ENCODE measurements around the gene PKP4.
"Not testable (repeated sequence)": the region's sequence is repeated elsewhere in the genome, so short reads cannot be mapped to it uniquely, and the experiment has no call there.

The PKP4 gene

GRCh38 chr2:158692372-158693103 lies 235.8 kb downstream of the PKP4 start:
- Histone ChIP-seq H3K27ac (ENCODE audit: low read length) (no peak overlapping the region), H4K20me1 (ENCODE audit: insufficient read depth, low read length) (no peaks in the 10 kb centered on the region), H3K4me2 (ENCODE audit: insufficient read depth, low read length) (no peak overlapping the region), H3K9ac (ENCODE audit: low read depth, low read length) (no peak overlapping the region), H3K27me3 (ENCODE audit: insufficient read depth, low read length, poor library complexity) (no peaks in the 10 kb centered on the region), H3K79me2 (ENCODE audit: insufficient read depth, low read length) (no peaks in the 10 kb centered on the region), H3K9me3 (ENCODE audit: insufficient read depth, low read length, severe bottlenecking) (no peaks in the 10 kb centered on the region), H2AFZ (ENCODE audit: low read depth, low read length) (no peak overlapping the region), H3K4me1 (ENCODE audit: insufficient read depth, low read length) (no peaks in the 10 kb centered on the region), H3K4me3 (ENCODE audit: low read depth in 1 of 2, low read length in 2 of 2) (no peak overlapping the region), H3K36me3 (ENCODE audit: insufficient read depth, low read length) (no peaks in the 10 kb centered on the region)
- TF ChIP-seq CTCF (IDR thresholded peaks at IDR 0.05; ENCODE audit: borderline replicate concordance, extremely low read depth, low read length, poor library complexity, severe bottlenecking) (no peak), EZH2 (IDR thresholded peaks at IDR 0.05; ENCODE audit: borderline replicate concordance, low read depth, low read length, severe bottlenecking) (no peak)
- ATAC-seq (ENCODE audit: insufficient read depth, low read depth) (no peak), DNase-seq (no peak)

GRCh38 chr2:158693476-158693875 lies 236.7 kb downstream of the PKP4 start:
- no peak for TF ChIP-seq CTCF (IDR thresholded peaks at IDR 0.05; ENCODE audit: borderline replicate concordance, extremely low read depth, low read length, poor library complexity, severe bottlenecking)
- TF ChIP-seq EZH2 (IDR thresholded peaks at IDR 0.05; ENCODE audit: borderline replicate concordance, low read depth, low read length, severe bottlenecking), result no peak
- Histone ChIP-seq H3K9ac (ENCODE audit: low read depth, low read length) (no peak overlapping the region), H2AFZ (ENCODE audit: low read depth, low read length) (no peak overlapping the region), H3K27me3 (ENCODE audit: insufficient read depth, low read length, poor library complexity) (no peaks in the 10 kb centered on the region), H3K36me3 (ENCODE audit: insufficient read depth, low read length) (no peaks in the 10 kb centered on the region), H3K9me3 (ENCODE audit: insufficient read depth, low read length, severe bottlenecking) (no peaks in the 10 kb centered on the region), H3K4me2 (ENCODE audit: insufficient read depth, low read length) (no peak overlapping the region), H3K79me2 (ENCODE audit: insufficient read depth, low read length) (no peaks in the 10 kb centered on the region), H3K4me1 (ENCODE audit: insufficient read depth, low read length) (no peaks in the 10 kb centered on the region), H4K20me1 (ENCODE audit: insufficient read depth, low read length) (no peaks in the 10 kb centered on the region), H3K27ac (ENCODE audit: low read length) (no peak overlapping the region), H3K4me3 (ENCODE audit: low read depth in 1 of 2, low read length in 2 of 2) (no peak overlapping the region)
- no peak for DNase-seq
- ATAC-seq (ENCODE audit: insufficient read depth, low read depth), result no peak

- Histone ChIP-seq H3K27ac (ENCODE audit: low read length) (no peak overlapping the region), H3K27me3 (ENCODE audit: insufficient read depth, low read length, poor library complexity) (no peaks in the 10 kb centered on the region), H3K4me1 (ENCODE audit: insufficient read depth, low read length) (no peaks in the 10 kb centered on the region), H3K36me3 (ENCODE audit: insufficient read depth, low read length) (no peaks in the 10 kb centered on the region), H3K9me3 (ENCODE audit: insufficient read depth, low read length, severe bottlenecking) (no peaks in the 10 kb centered on the region), H4K20me1 (ENCODE audit: insufficient read depth, low read length) (no peaks in the 10 kb centered on the region), H3K9ac (ENCODE audit: low read depth, low read length) (no peak overlapping the region), H2AFZ (ENCODE audit: low read depth, low read length) (no peak overlapping the region), H3K79me2 (ENCODE audit: insufficient read depth, low read length) (no peaks in the 10 kb centered on the region), H3K4me2 (ENCODE audit: insufficient read depth, low read length) (no peak overlapping the region), H3K4me3 (ENCODE audit: low read depth in 1 of 2, low read length in 2 of 2) (no peak overlapping the region)
- no peak for TF ChIP-seq CTCF (IDR thresholded peaks at IDR 0.05; ENCODE audit: borderline replicate concordance, extremely low read depth, low read length, poor library complexity, severe bottlenecking)
- TF ChIP-seq EZH2 (IDR thresholded peaks at IDR 0.05; ENCODE audit: borderline replicate concordance, low read depth, low read length, severe bottlenecking), result no peak
- DNase-seq, result no peak
- no peak for ATAC-seq (ENCODE audit: insufficient read depth, low read depth)
Observed at GRCh38 chr2:158695305-158695704, 238.6 kb downstream of the PKP4 start.

GRCh38 chr2:158695744-158696143 lies 239.0 kb downstream of the PKP4 start:
- not testable (repeated sequence) for ATAC-seq (ENCODE audit: insufficient read depth, low read depth); H3K4me3 ChIP-seq (ENCODE audit: low read depth in 1 of 2, low read length in 2 of 2); H2AFZ ChIP-seq (ENCODE audit: low read depth, low read length); H3K27me3 ChIP-seq (ENCODE audit: insufficient read depth, low read length, poor library complexity); H3K4me1 ChIP-seq (ENCODE audit: insufficient read depth, low read length); DNase-seq; H3K9ac ChIP-seq (ENCODE audit: low read depth, low read length); H3K36me3 ChIP-seq (ENCODE audit: insufficient read depth, low read length); H3K4me2 ChIP-seq (ENCODE audit: insufficient read depth, low read length); H3K9me3 ChIP-seq (ENCODE audit: insufficient read depth, low read length, severe bottlenecking); H4K20me1 ChIP-seq (ENCODE audit: insufficient read depth, low read length); H3K79me2 ChIP-seq (ENCODE audit: insufficient read depth, low read length); H3K27ac ChIP-seq (ENCODE audit: low read length)
